ENCODE results near the gene CRADD.
A peak's percentile ranks its signal among the peaks of the same experiment; 100 is the strongest.

CRADD gene

GRCh38 chr12:93819050-93819491 is 141.9 kb downstream of the CRADD start:
- DNase-seq: no peak

- DNase-seq: no peak
Measured at GRCh38 chr12:93823616-93824391, 146.6 kb downstream of the CRADD start.

DNA sequence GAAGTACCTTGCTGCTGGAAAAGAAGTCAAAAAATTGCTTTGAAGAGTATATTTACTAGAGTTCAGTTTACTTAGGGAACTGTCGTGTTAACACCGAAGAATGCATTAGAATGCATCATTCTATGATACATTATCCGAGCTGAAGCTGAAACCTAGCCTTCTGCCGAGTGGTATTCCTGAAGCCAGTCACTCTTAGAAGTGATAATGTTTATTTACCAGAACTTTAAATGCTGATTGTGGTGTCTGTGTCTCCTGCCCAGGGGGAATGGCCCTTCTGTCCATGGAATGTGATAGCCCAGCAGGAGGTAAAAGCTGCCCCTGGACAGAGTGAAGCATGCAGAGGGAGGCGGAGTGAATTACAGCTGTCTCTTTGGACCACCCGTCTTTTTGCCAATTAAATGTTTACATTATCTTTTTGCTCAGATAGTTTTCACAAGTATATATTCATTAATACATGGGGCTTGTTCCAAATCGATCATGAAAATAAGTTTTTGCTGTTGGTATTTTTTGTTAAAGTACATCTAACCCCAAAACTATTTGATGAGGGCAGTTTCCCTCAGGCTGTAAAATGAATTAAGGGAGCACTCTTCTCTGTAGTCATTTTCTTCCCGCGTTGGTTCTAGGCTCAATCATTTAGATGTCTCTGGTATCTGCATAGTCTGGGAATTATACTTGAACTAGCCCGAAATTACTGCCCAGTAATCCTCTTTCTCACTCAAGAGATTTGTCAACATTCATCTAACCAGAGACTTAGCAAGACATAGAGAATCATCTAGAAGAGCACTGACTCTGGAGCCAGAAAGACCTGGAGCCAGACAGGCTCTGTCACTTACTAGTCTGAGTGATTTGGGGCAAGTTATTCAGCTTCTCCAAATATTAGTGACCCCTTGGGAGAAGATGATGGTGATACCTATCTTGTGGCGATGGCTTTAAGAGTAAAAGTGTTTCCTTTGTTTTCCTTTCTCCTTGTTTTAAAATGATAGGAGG is 147.6 kb downstream of the CRADD start:
- no peak for DNase-seq

GRCh38 chr12:93825501-93825888 is 148.3 kb downstream of the CRADD start:
- DNase-seq: no peak

GRCh38 chr12:93825931-93826555 is 148.9 kb downstream of the CRADD start:
- no peak for DNase-seq

GRCh38 chr12:93827179-93827578 is 150.0 kb downstream of the CRADD start:
- no peak for DNase-seq

- DNase-seq: no peak
Measured at GRCh38 chr12:93827669-93828068, 150.5 kb downstream of the CRADD start.

GRCh38 chr12:93829016-93829415 is 151.8 kb downstream of the CRADD start:
- no peak for DNase-seq

- no peak for DNase-seq
Measured at GRCh38 chr12:93831374-93831773, 154.2 kb downstream of the CRADD start.

DNA sequence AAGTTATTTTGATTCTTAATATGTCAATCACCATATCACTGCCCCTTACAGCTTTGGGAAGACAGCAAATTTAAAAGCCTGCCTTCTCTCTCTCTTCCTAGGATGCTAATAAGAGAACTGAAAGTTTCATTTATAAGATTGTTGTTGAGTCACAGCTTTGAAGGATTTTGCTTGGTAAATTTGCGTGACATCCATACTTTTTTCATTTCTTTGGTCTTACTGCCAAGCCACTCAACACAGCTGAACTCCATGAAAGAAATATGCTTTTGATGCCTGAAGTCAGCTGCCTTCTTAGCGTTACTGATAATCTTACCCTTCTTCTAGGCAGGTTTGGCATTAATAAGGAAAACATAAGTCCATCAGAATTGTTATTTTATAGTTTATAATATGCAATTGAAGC is 155.0 kb downstream of the CRADD start:
- no peak for DNase-seq

GRCh38 chr12:93833946-93834345 is 156.8 kb downstream of the CRADD start:
- no peak for DNase-seq

DNA sequence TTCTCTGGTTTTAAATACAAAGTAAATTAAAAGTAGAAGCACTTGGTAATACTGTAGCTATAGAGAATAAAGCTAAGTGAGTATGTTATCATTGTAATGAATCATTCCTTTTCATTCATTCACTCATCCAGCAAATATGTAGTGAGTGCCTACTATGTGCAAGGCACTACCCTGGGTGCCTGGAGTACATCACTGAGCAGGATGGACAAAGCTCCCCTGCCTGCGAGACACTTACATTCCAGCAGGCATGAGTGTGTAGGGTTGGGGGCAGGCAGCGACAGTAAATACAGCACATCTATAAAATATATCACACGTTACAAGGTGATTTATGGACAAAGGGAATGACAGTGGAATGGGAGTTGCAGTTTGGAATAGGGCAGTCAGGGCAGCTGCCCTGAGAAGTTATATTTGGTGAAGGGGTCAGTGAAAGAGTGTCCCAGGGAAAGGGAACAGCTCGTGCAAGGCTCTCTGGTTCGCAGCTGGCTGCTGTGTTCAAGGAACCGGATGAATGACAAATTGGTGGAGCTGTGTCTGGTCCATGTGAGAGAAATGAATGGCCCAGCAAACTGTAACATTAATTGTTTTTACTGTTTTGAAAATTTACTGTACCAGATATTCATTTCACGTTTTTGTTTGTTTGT is 159.6 kb downstream of the CRADD start:
- DNase-seq: no peak

DNA sequence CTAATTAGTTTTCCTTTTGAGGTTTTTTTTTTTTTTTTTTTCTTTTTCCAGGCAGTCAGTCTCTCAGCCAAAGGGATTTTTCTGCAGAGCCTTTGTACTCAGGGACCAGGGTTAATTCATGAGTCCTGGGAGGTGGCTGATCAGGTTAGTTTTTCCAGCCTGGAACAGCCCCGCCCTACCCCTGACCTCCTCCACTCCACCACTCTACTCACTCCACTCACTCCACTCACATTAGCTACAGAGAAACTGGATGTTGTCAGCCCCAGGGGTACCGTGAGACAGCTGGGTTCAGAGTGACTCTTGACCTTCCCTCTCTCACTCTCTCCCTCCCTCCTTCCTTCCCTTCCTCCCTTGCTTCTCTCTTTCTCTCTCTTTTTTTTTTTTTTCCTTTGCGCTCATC is 161.0 kb downstream of the CRADD start:
- no peak for DNase-seq

GRCh38 chr12:93839064-93839463 is 161.9 kb downstream of the CRADD start:
- DNase-seq: no peak

GRCh38 chr12:93841671-93842070 is 164.5 kb downstream of the CRADD start:
- no peak for DNase-seq

GRCh38 chr12:93844164-93844784 is 167.1 kb downstream of the CRADD start:
- no peak for DNase-seq

GRCh38 chr12:93846936-93847516 is 169.9 kb downstream of the CRADD start:
- DNase-seq: peak; percentile 67

- peak; percentile 78 for DNase-seq
Measured at GRCh38 chr12:93847517-93848474, 170.6 kb downstream of the CRADD start.

- peak; percentile 37 for DNase-seq
Measured at GRCh38 chr12:93848523-93849101, 171.4 kb downstream of the CRADD start.

DNA sequence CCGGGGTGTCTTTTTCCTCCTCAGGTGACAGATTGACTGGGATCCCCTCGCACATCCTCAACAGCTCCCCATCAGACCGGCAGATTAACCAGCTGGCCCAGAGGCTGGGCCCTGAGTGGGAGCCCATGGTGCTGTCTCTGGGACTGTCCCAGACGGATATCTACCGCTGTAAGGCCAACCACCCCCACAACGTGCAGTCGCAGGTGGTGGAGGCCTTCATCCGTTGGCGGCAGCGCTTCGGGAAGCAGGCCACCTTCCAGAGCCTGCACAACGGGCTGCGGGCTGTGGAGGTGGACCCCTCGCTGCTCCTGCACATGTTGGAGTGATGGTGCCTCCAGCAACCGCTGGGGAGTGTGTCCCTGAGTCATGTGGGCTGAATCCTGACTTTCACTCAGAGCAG is 172.8 kb downstream of the CRADD start:
- no peak for DNase-seq

Data from activated CD4-positive, alpha-beta T cell treated with anti-CD3 and anti-CD28 coated beads, Interleukin-10, Interleukin-2, amounts not matched to agents 100 ng/mL and 50 ng/mL, durations not matched to agents 16 hours and 8 hours (primary cell).